ENCODE measurements around the gene ZNF280B. TPM values are rescaled to one million over a fixed set of nuclear protein-coding genes. Genes with fewer than 3 reads are reported as not detected.

The ZNF280B gene
- total and polyA plus RNA-seq, 9 of the 15 experiments (the other 6 are each of a cell fraction or from before 2014, with no cell fraction given), result 7.7 to 29.9 (median 20.0) TPM

DNA sequence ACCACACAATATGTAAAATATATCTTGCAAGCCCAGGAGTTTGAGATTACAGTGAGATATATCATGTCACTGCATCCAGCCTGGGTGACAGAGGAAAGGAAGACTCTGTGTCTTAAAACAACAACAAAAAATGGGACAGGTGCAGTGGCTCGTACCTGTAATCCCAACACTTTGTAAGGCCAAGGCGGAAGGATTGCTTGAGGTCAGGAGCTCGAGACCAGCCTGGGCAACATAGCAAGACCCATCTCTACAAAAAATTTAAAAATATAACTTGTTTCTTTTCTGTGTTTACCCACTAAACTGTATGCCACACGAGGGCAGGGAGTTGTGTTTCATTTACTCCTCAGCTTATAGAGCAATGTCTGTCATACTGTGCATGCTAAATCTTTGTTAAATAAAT lies 8.4 kb upstream of the ZNF280B start:
- no peak overlapping the region for H3K4me2 ChIP-seq (ENCODE audit: insufficient read depth, low read length)
- intact Hi-C loops (cut with micrococcal nuclease), result no loop called here
- ATAC-seq (no peak), FAIRE-seq (no peak), DNase-seq (ENCODE audit: extremely low read depth in 1 of 4, low spot score in 3 of 4) (peak in 1 of 4 experiments; percentile 49)
- H3K9ac ChIP-seq (ENCODE audit: insufficient read depth in 1 of 2, low read depth in 2 of 2, low read length in 2 of 2), result no peak overlapping the region
- H3K9me1 ChIP-seq (ENCODE audit: control insufficient read depth, insufficient read depth, low read length), result peaks cover 4% of the 10 kb centered on the region
- POLR2A ChIA-PET, result interaction anchor here (1.1 to 14.7 kb wide), 4 partner anchors 11 to 33 kb away, joined by 3 to 289 read pairs (median 4); partner anchors contain the start of gene ZNF280B
- H3K27me3 ChIP-seq (ENCODE audit: control insufficient read depth in 2 of 2, insufficient read depth in 2 of 2, low read length in 2 of 2), result no peaks in the 10 kb centered on the region
- H2AFZ ChIP-seq (ENCODE audit: low read depth, low read length), result no peak overlapping the region
- H3K27ac ChIP-seq (ENCODE audit: extremely low read depth, low read depth, low read length), result no peak overlapping the region
- no peak overlapping the region for H3K4me3 ChIP-seq
- CTCF ChIA-PET (ENCODE audit: low intra/inter-chr PET ratio), result no interaction called here
- peaks cover 39% of the 10 kb centered on the region for H3K36me3 ChIP-seq (ENCODE audit: control insufficient read depth, insufficient read depth, low read length)
- peaks cover 27% of the 10 kb centered on the region in 2 experiments for H3K4me1 ChIP-seq (replicated peaks in 1 of 2; ENCODE audit: control insufficient read depth in 2 of 2, insufficient read depth in 2 of 2, low read length in 2 of 2)
- peaks cover 20% of the 10 kb centered on the region for H3K79me2 ChIP-seq (ENCODE audit: control insufficient read depth, insufficient read depth, low read length)
- no peaks in the 10 kb centered on the region for H4K20me1 ChIP-seq (replicated peaks; ENCODE audit: control insufficient read depth, insufficient read depth, low read length)
- in situ Hi-C loops (cut with MboI), result no loop called here
- BruUV-seq (replicated peaks), result no TSS peak
- WGBS (ENCODE audit: insufficient coverage, low coverage, missing lambda C conversion rate), result 69% methylated on average over 4 of the region's 4 CpGs
- H3K9me3 ChIP-seq (replicated peaks; ENCODE audit: control insufficient read depth, insufficient read depth, low read depth, low read length), result peaks cover 5% of the 10 kb centered on the region; the same call in 1 of the 2 replicates
- TF ChIP-seq, protein P1, sequence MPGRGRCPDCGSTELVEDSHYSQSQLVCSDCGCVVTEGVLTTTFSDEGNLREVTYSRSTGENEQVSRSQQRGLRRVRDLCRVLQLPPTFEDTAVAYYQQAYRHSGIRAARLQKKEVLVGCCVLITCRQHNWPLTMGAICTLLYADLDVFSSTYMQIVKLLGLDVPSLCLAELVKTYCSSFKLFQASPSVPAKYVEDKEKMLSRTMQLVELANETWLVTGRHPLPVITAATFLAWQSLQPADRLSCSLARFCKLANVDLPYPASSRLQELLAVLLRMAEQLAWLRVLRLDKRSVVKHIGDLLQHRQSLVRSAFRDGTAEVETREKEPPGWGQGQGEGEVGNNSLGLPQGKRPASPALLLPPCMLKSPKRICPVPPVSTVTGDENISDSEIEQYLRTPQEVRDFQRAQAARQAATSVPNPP (IDR thresholded peaks at IDR 0.05; ENCODE audit: borderline replicate concordance, insufficient read depth, insufficient read length), result no peak
- TF ChIP-seq GABPB2 (CRISPR knock-in tag; conservative IDR thresholded peaks at IDR 0.05) (no peak), MLX (CRISPR knock-in tag; conservative IDR thresholded peaks at IDR 0.05) (0 out of 4 replicates have a peak, but pooled peaks of 1 of the 2 experiments have one; percentile 46), GABPA (tag; conservative IDR thresholded peaks at IDR 0.05; ENCODE audit: low read depth) (no peak), GATAD2B (IDR thresholded peaks at IDR 0.05; ENCODE audit: borderline replicate concordance) (no peak), GABPB1 (CRISPR knock-in tag; IDR thresholded peaks at IDR 0.05) (peak; percentile 18; the same call in 1 of the 2 replicates), E2F1 (CRISPR knock-in tag; IDR thresholded peaks at IDR 0.05) (peak; percentile 42; the same call in 1 of the 2 replicates), POLR3G (IDR thresholded peaks at IDR 0.05; ENCODE audit: extremely low read depth, insufficient read length, insufficient replicate concordance) (no peak), HEY1 (CRISPR knock-in tag; IDR thresholded peaks at IDR 0.05; ENCODE audit: borderline replicate concordance) (no peak), PURB (CRISPR knock-in tag; IDR thresholded peaks at IDR 0.05; ENCODE audit: low read depth) (no peak), ZNF551 (CRISPR knock-in tag; IDR thresholded peaks at IDR 0.05) (no peak), FOXK1 (CRISPR knock-in tag; IDR thresholded peaks at IDR 0.05; ENCODE audit: borderline replicate concordance) (peak; percentile 71; the same call in 1 of the 2 replicates), NFIX (CRISPR knock-in tag; IDR thresholded peaks at IDR 0.05; ENCODE audit: low read depth) (no peak), MEIS2 (IDR thresholded peaks at IDR 0.05; ENCODE audit: partially characterized antibody) (no peak)
- TF ChIP-seq, protein P2, sequence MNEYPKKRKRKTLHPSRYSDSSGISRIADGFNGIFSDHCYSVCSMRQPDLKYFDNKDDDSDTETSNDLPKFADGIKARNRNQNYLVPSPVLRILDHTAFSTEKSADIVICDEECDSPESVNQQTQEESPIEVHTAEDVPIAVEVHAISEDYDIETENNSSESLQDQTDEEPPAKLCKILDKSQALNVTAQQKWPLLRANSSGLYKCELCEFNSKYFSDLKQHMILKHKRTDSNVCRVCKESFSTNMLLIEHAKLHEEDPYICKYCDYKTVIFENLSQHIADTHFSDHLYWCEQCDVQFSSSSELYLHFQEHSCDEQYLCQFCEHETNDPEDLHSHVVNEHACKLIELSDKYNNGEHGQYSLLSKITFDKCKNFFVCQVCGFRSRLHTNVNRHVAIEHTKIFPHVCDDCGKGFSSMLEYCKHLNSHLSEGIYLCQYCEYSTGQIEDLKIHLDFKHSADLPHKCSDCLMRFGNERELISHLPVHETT (CRISPR knock-in tag; conservative IDR thresholded peaks at IDR 0.05 in 1 of 2, IDR thresholded peaks at IDR 0.05 in 1 of 2), result no peak
- TF ChIP-seq, protein P3, sequence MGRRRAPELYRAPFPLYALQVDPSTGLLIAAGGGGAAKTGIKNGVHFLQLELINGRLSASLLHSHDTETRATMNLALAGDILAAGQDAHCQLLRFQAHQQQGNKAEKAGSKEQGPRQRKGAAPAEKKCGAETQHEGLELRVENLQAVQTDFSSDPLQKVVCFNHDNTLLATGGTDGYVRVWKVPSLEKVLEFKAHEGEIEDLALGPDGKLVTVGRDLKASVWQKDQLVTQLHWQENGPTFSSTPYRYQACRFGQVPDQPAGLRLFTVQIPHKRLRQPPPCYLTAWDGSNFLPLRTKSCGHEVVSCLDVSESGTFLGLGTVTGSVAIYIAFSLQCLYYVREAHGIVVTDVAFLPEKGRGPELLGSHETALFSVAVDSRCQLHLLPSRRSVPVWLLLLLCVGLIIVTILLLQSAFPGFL (CRISPR knock-in tag; IDR thresholded peaks at IDR 0.05), result peak; percentile 68; the same call in 1 of the 2 replicates

Measured in K562 (cell line).